Heart left ventricle (tissue), 13 donors: ENCODE measurements around the gene MICU1.

Source experiments
- CTCF ChIP-seq, 12 donors: fragments of 200-600 bp; sonication (generic) in 4 of 12; IDR thresholded peaks; one replicate each; pipeline versions ENCODE4 v1.5.0 to v1.8.0; 2018 to 2022; ENCODE audit warnings: antibody characterized with exemption in 12 of 12, mild to moderate bottlenecking in 5 of 12
- POLR2A ChIP-seq, 2 donors: fragments of 450-650 bp; IDR thresholded peaks; one replicate each; pipeline ENCODE4 v1.6.1; 2017; ENCODE audit warnings: antibody characterized with exemption in 2 of 2, mild to moderate bottlenecking in 2 of 2, moderate library complexity in 2 of 2
- donor health status: ischemic (EF 13 %, LVEDD 7.1; RV severe dilation, severe dysfunction).
- donor health status: DM: no; HTN: yes; CAD: no.
- donor health status: DM: no; HTN: no; CAD: no.
- donor health status: ischemic (EF 25% LVEDD 6.9; RV normal size, moderate dysfunction).
- donor health status: ischemic (EF 25% LVEDD 5.7; RV mildly dilated, moderate dysfunction).
- donor health status: ischemic (EF 35%, LVEDD 5.7; RV mildly dilated, moderate dysfunction).
- donor health status: nonischemic (EF 11% LVEDD 7.7; RV severe dilation, severe dysfunction).
- donor health status: DM: yes; HTN: yes; CAD: no.
- donor health status: PGD.
- donor health status: ischemic (EF 29% LVEDD 5.4; RV normal size, mild dysfunction).
- donor health status: nonischemic (EF 23%, LVEDD 6.1; RV moderate dilation, normal function).

GRCh38 chr10:72564596-72564995 lies 61.3 kb downstream of the MICU1 start:
- TF ChIP-seq CTCF (IDR thresholded peaks at IDR 0.05) (no peak), POLR2A (IDR thresholded peaks at IDR 0.05) (no peak)
